ENCODE results near the gene OR1S1.

DNA sequence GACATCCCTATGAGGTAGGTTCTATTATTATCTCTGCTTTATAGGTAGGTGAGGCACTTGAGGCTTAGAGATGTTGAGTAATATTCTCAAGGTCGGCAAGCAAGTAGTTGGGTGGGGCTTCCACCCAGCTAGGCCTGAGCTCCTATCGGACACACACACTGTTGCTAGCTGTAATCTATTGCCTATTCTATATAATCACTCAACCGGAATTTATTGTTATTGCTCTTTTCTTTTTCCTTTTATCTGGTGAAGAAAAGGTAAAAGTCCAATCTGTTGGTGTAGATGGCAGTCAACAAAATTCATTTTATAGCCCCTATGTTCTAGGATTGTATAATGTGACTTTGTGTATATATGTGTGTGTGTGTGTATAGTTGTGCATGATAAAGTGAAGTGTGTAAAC, 20.3 kb upstream of the OR1S1 start:
- TF ChIP-seq, protein P1, sequence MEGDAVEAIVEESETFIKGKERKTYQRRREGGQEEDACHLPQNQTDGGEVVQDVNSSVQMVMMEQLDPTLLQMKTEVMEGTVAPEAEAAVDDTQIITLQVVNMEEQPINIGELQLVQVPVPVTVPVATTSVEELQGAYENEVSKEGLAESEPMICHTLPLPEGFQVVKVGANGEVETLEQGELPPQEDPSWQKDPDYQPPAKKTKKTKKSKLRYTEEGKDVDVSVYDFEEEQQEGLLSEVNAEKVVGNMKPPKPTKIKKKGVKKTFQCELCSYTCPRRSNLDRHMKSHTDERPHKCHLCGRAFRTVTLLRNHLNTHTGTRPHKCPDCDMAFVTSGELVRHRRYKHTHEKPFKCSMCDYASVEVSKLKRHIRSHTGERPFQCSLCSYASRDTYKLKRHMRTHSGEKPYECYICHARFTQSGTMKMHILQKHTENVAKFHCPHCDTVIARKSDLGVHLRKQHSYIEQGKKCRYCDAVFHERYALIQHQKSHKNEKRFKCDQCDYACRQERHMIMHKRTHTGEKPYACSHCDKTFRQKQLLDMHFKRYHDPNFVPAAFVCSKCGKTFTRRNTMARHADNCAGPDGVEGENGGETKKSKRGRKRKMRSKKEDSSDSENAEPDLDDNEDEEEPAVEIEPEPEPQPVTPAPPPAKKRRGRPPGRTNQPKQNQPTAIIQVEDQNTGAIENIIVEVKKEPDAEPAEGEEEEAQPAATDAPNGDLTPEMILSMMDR (IDR thresholded peaks at IDR 0.05): no peak
- TF ChIP-seq NFIC (IDR thresholded peaks at IDR 0.05; ENCODE audit: borderline replicate concordance): no peak
- no peak for TF ChIP-seq MXI1 (IDR thresholded peaks at IDR 0.05; ENCODE audit: low read depth, low read length)
- TF ChIP-seq, protein P2, sequence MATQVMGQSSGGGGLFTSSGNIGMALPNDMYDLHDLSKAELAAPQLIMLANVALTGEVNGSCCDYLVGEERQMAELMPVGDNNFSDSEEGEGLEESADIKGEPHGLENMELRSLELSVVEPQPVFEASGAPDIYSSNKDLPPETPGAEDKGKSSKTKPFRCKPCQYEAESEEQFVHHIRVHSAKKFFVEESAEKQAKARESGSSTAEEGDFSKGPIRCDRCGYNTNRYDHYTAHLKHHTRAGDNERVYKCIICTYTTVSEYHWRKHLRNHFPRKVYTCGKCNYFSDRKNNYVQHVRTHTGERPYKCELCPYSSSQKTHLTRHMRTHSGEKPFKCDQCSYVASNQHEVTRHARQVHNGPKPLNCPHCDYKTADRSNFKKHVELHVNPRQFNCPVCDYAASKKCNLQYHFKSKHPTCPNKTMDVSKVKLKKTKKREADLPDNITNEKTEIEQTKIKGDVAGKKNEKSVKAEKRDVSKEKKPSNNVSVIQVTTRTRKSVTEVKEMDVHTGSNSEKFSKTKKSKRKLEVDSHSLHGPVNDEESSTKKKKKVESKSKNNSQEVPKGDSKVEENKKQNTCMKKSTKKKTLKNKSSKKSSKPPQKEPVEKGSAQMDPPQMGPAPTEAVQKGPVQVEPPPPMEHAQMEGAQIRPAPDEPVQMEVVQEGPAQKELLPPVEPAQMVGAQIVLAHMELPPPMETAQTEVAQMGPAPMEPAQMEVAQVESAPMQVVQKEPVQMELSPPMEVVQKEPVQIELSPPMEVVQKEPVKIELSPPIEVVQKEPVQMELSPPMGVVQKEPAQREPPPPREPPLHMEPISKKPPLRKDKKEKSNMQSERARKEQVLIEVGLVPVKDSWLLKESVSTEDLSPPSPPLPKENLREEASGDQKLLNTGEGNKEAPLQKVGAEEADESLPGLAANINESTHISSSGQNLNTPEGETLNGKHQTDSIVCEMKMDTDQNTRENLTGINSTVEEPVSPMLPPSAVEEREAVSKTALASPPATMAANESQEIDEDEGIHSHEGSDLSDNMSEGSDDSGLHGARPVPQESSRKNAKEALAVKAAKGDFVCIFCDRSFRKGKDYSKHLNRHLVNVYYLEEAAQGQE (IDR thresholded peaks at IDR 0.05; ENCODE audit: low read depth, low read length): no peak
- TF ChIP-seq, protein P3, sequence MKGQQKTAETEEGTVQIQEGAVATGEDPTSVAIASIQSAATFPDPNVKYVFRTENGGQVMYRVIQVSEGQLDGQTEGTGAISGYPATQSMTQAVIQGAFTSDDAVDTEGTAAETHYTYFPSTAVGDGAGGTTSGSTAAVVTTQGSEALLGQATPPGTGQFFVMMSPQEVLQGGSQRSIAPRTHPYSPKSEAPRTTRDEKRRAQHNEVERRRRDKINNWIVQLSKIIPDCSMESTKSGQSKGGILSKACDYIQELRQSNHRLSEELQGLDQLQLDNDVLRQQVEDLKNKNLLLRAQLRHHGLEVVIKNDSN (IDR thresholded peaks at IDR 0.05; ENCODE audit: borderline replicate concordance, low read depth): no peak
- TF ChIP-seq, protein P4, sequence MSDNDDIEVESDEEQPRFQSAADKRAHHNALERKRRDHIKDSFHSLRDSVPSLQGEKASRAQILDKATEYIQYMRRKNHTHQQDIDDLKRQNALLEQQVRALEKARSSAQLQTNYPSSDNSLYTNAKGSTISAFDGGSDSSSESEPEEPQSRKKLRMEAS (IDR thresholded peaks at IDR 0.05; ENCODE audit: low read depth): no peak
- TF ChIP-seq JUND (IDR thresholded peaks at IDR 0.05): no peak
- TF ChIP-seq SMC3 (IDR thresholded peaks at IDR 0.05; ENCODE audit: low read depth, low read length): no peak
- TF ChIP-seq POLR2AphosphoS5 (IDR thresholded peaks at IDR 0.05; ENCODE audit: low read depth, low read length): no peak
- TF ChIP-seq SIN3A (IDR thresholded peaks at IDR 0.05; ENCODE audit: borderline replicate concordance, low read depth, low read length): no peak
- TF ChIP-seq RFX5 (IDR thresholded peaks at IDR 0.05; ENCODE audit: low read length): no peak
- TF ChIP-seq GABPA (IDR thresholded peaks at IDR 0.05; ENCODE audit: low read depth): no peak
- no peak for TF ChIP-seq FOSL2 (IDR thresholded peaks at IDR 0.05; ENCODE audit: borderline replicate concordance, low read depth)
- TF ChIP-seq TAF1 (IDR thresholded peaks at IDR 0.05; ENCODE audit: borderline replicate concordance, low read depth, low read length): no peak
